Ammon's horn (tissue), 1 donor: Measurements from ENCODE around the gene PPP4R4.

ENCODE experiments used
- DNase-seq: peaks from one replicate; pipeline ENCODE4 v3.0.0-alpha.2; 2016; ENCODE audit warnings: low spot score

PPP4R4 gene

GRCh38 chr14:94173885-94174603, at the start of gene PPP4R4:
TSS of gene PPP4R4 (plus strand) at chr14:94174322. CDS start at chr14:94174466, 144 bp downstream.
- DNase-seq = peak; percentile 91

- DNase-seq = no peak
Measured at GRCh38 chr14:94124582-94125377, 49.3 kb upstream of the PPP4R4 start.

- DNase-seq = no peak
Measured at GRCh38 chr14:94125659-94126418, 48.3 kb upstream of the PPP4R4 start.

GRCh38 chr14:94126419-94126677, 47.8 kb upstream of the PPP4R4 start:
- DNase-seq = no peak

GRCh38 chr14:94126800-94127199, 47.3 kb upstream of the PPP4R4 start:
- peak; percentile 1 for DNase-seq

GRCh38 chr14:94127330-94127729, 46.8 kb upstream of the PPP4R4 start:
- no peak for DNase-seq

- peak; percentile 1 for DNase-seq
Measured at GRCh38 chr14:94128216-94128839, 45.8 kb upstream of the PPP4R4 start.

GRCh38 chr14:94129111-94129757, 44.9 kb upstream of the PPP4R4 start, which contains the start of gene IFI27L2:
TSS of gene IFI27L2 (minus strand) at chr14:94129604. CDS start at chr14:94129564, 40 bp downstream.
- DNase-seq = peak; percentile 92

- DNase-seq = peak; percentile 70
Measured at GRCh38 chr14:94129758-94130414, 44.2 kb upstream of the PPP4R4 start.

GRCh38 chr14:94132285-94132887, 41.7 kb upstream of the PPP4R4 start:
- peak; percentile 65 for DNase-seq

GRCh38 chr14:94135476-94135875, 38.6 kb upstream of the PPP4R4 start:
- no peak for DNase-seq

- DNase-seq = peak; percentile 93
Measured at GRCh38 chr14:94136575-94137331, 37.4 kb upstream of the PPP4R4 start.

GRCh38 chr14:94138251-94138650, 35.9 kb upstream of the PPP4R4 start:
- DNase-seq = no peak

GRCh38 chr14:94139006-94139405, 35.1 kb upstream of the PPP4R4 start:
- DNase-seq = no peak

GRCh38 chr14:94139421-94139820, 34.7 kb upstream of the PPP4R4 start:
- DNase-seq = no peak

GRCh38 chr14:94142247-94142646, 31.9 kb upstream of the PPP4R4 start:
- DNase-seq = no peak

- DNase-seq = no peak
Measured at GRCh38 chr14:94142836-94143235, 31.3 kb upstream of the PPP4R4 start.

- DNase-seq = no peak
Measured at GRCh38 chr14:94143239-94143638, 30.9 kb upstream of the PPP4R4 start.

- no peak for DNase-seq
Measured at GRCh38 chr14:94143711-94144110, 30.4 kb upstream of the PPP4R4 start.

- no peak for DNase-seq
Measured at GRCh38 chr14:94144765-94145164, 29.4 kb upstream of the PPP4R4 start.
